GM21515 (cell line): ENCODE data around the gene CD84.
"Not testable (repeated sequence)": the region's sequence is repeated elsewhere in the genome, so short reads cannot be mapped to it uniquely, and the experiment has no call there.

ENCODE experiments used
- ATAC-seq: cut with Tn5 transposase; IDR thresholded peaks from one replicate; pipeline ENCODE4 v1.9.1; 2021; ENCODE audit not compliant: unreplicated experiment

CD84 gene

GRCh38 chr1:160544647-160545046 is 34.6 kb downstream of the CD84 start:
- ATAC-seq = no peak

- ATAC-seq = no peak
Measured at GRCh38 chr1:160542303-160542945, 36.9 kb downstream of the CD84 start.

GRCh38 chr1:160541622-160542302 is 37.5 kb downstream of the CD84 start:
- no peak for ATAC-seq

- ATAC-seq = no peak
Measured at GRCh38 chr1:160540859-160541233, 38.5 kb downstream of the CD84 start.

GRCh38 chr1:160539990-160540858 is 39.1 kb downstream of the CD84 start:
- ATAC-seq = peak; percentile 92

- no peak for ATAC-seq
Measured at GRCh38 chr1:160539684-160539989, 39.7 kb downstream of the CD84 start.

GRCh38 chr1:160538985-160539651 is 40.2 kb downstream of the CD84 start:
- no peak for ATAC-seq

- ATAC-seq = no peak
Measured at GRCh38 chr1:160537714-160538665, 41.3 kb downstream of the CD84 start.

- ATAC-seq = no peak
Measured at GRCh38 chr1:160534823-160535605, 44.3 kb downstream of the CD84 start.

GRCh38 chr1:160532557-160532813 is 46.8 kb downstream of the CD84 start:
- ATAC-seq = not testable (repeated sequence)

GRCh38 chr1:160531809-160532556 is 47.3 kb downstream of the CD84 start:
- ATAC-seq = not testable (repeated sequence)

GRCh38 chr1:160529401-160529952 is 49.8 kb downstream of the CD84 start:
- ATAC-seq = not testable (repeated sequence)

GRCh38 chr1:160523789-160524188 is 55.5 kb downstream of the CD84 start:
- ATAC-seq = not testable (repeated sequence)

- peak; percentile 40 for ATAC-seq
Measured at GRCh38 chr1:160522622-160523345, 56.5 kb downstream of the CD84 start, which contains the start of gene SLAMF6. TSS of gene SLAMF6 (minus strand) at chr1:160523255. CDS start at chr1:160523192, 63 bp downstream.

GRCh38 chr1:160522136-160522535 is 57.2 kb downstream of the CD84 start:
- ATAC-seq = no peak

- ATAC-seq = peak; percentile 8
Measured at GRCh38 chr1:160521554-160521953, 57.7 kb downstream of the CD84 start.

GRCh38 chr1:160520999-160521398 is 58.3 kb downstream of the CD84 start:
- peak; percentile 43 for ATAC-seq

GRCh38 chr1:160520582-160520981 is 58.7 kb downstream of the CD84 start:
- ATAC-seq = no peak
